GM18526 (cell line): ENCODE measurements around the gene ATP6V0C.

Experiments used
- POLR2A ChIP-seq: IDR thresholded peaks from 3 replicates; pipeline ENCODE4 v1.6.1; 2011; ENCODE audit not compliant: insufficient read length; ENCODE audit errors: extremely low read depth

ATP6V0C gene

GRCh38 chr16:2520784-2521531 is 7.2 kb downstream of the ATP6V0C start:
- TF ChIP-seq POLR2A: no peak

DNA sequence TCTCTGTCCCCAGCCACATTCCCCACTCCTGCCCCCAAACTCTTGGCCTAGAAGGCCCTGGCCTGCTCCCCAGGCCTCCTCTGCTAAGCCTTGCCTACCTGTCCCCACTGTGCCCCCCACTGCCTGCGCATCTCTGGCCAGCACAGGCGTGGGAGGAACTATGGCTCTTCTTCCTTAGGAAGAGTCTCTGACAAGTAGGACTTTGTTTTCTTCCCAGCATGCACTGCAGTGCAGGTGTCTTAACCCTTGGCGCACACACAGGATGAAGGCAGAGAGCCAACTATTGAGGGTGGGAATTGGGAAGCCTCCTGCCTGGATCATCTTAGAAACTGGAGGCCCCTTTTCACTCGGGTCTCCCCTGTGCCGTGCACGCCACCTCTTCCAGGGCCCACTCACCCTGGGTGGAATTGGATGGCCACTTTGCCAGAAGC is 10.1 kb downstream of the ATP6V0C start:
- TF ChIP-seq POLR2A: no peak

GRCh38 chr16:2524339-2524938 is 10.7 kb downstream of the ATP6V0C start:
- no peak for TF ChIP-seq POLR2A

GRCh38 chr16:2526135-2526534 is 12.4 kb downstream of the ATP6V0C start:
- TF ChIP-seq POLR2A: no peak

- TF ChIP-seq POLR2A: no peak
Observed at GRCh38 chr16:2527071-2527783, 13.5 kb downstream of the ATP6V0C start.

DNA sequence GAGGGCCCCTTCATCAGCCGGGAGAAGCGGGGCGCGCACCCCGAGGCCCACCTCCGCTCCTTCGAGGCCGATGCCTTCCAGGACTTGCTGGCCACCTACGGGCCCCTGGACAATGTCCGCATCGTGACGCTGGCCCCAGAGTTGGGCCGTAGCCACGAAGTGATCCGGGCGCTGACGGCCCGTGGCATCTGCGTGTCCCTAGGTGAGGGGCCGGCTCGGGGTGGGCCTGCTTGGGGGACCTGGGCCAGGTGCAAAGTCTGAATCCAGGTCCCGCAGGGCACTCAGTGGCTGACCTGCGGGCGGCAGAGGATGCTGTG is 14.0 kb downstream of the ATP6V0C start:
- TF ChIP-seq POLR2A: no peak

GRCh38 chr16:2528161-2529060 is 14.7 kb downstream of the ATP6V0C start:
- TF ChIP-seq POLR2A: no peak

DNA sequence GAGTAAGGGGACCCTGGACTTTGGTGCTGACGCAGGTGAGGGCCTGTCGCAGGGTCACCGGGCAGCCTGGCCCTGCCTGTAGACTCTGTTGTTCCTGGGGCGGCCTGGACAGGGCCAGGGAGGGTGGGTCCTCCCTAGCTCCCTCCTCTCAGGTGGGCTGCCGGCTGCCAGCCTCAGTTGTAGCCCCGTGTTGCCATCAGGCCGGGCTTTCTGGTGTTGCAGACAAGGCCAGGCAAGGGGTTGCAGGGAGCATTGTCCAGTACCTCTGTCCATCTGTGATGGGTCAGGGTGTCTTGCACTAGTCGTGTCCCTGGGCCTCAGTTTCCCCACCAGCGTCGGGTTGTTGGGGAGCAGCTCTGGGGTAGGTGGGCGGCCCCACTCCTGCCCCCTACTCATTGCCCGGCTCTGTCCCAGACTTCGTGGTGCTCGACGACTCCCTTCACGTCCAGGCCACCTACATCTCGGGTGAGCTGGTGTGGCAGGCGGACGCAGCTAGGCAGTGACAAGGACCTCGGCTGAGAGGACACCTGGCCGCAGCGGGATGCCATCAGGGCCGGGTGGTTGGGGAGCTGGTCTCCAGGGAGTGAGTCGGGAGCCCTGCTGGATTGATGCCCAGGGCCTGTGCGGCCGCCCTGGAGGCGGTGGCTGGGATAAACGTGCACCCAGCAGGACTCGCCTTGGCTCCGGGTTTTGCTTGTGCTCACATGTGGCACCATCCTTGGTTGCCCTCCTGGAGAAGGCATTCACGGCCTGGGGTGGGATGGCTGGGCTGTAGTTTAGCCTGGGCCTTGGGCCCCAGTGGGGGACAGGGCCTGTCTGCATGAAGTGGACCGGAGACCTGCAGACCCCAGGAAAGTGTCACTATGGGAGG is 15.5 kb downstream of the ATP6V0C start:
- no peak for TF ChIP-seq POLR2A

DNA sequence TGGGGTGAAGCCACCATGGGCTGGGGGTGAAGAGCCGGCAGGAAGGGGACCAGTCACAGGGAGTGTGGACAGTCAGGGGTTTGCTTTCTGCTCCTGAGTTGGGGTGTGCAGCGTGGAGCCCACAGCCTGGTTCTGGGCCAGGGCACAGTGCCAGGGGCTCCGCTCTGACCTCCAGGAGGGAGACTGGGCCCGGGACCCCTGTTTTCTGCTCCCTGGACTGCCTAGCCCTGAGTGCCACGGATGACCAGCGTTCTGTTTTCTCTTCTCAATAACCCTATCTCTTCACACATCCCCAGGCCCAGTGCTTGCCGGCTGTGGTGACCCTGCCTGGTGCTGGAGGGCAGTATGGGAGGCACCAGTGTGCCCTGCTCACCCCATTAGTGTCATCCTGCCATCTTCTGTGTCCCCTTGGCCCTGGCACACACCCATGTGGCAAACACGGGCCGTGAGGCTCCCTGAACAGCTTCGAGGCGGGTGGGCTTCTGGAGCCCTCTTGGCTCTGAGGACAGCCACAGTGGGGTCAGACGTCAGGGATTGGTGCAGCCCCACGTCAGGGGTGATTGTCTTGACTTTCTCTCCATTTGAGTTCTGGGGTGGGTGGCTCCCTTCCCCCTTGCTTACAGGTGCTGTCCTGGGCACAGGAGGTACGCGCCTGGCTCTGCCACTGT is 16.3 kb downstream of the ATP6V0C start:
- no peak for TF ChIP-seq POLR2A

DNA sequence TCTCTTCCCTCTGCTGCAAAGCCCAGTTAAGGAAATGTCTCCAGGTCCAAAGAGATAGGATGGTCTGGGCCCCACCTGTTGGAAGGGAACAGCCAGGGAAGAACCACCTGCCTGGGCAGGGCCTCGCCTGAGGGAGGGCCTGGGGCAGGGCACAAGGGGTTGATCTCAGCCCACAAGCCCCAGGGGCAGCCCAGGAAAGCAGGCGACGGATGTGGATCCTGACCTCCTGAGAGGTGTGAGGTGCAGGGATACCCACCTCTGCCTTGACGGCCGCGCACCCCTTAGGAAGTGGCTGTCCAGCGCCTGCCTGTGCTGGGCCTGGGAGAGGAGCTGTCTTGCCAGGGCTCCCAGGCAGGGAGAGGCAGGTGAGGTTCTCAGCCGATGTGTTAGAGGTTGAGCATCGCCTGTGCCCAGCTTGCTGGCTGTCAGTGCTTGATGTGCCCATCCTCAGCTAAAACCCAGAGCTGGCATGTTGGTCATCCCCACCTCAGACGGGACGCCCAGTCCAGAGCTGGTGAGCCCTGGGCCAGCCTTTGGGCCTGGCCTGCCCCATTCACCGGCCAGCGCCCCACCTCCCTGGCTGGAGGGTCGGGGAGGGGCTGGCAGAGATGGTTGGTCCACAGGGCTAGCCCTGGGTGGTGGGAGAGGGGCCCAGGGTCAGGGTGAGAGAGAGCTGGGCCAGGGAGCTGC is 17.0 kb downstream of the ATP6V0C start:
- no peak for TF ChIP-seq POLR2A

DNA sequence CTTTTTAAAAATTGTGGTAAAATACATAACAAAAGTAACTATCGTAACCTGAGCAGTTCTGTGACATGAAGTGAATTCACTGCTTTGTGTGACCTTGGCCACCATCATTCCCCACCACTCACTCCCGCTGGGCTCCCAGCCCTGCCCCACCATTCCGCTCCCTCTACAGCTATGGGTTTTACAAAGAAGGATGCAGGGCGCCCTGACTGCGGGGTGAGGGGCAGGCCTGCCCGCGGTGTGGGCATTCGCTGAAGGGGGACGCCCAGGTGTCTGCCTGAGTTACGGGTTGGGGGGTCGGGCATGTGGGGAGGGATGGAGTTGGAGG is 17.6 kb downstream of the ATP6V0C start, which contains the start of gene CEMP1:
TSS of gene CEMP1 (minus strand) at position 38 of the 325 bp plus-strand sequence. CDS start 335 bp downstream, outside the sequence.
- no peak for TF ChIP-seq POLR2A

GRCh38 chr16:2531696-2532493 is 18.1 kb downstream of the ATP6V0C start:
- TF ChIP-seq POLR2A: peak; percentile 71
